ENCODE data around the gene PHF24.

The PHF24 gene

GRCh38 chr9:34964458-34964857 is 6.4 kb downstream of the PHF24 start:
- DNase-seq (ENCODE audit: low read depth) = no peak
- no peak overlapping the region for H3K4me3 ChIP-seq (ENCODE audit: control insufficient read depth, low read depth, low read length)
- no peak for TF ChIP-seq CTCF (IDR thresholded peaks at IDR 0.05; ENCODE audit: control insufficient read depth, insufficient read depth, low read depth, low read length, missing control alignments)

GRCh38 chr9:34971146-34971811 is 13.2 kb downstream of the PHF24 start:
- no peak overlapping the region for H3K4me3 ChIP-seq (ENCODE audit: control insufficient read depth, low read depth, low read length)
- TF ChIP-seq CTCF (IDR thresholded peaks at IDR 0.05; ENCODE audit: control insufficient read depth, insufficient read depth, low read depth, low read length, missing control alignments) = no peak
- DNase-seq (ENCODE audit: low read depth) = no peak

- no peak overlapping the region for H3K4me3 ChIP-seq (ENCODE audit: control insufficient read depth, low read depth, low read length)
- no peak for TF ChIP-seq CTCF (IDR thresholded peaks at IDR 0.05; ENCODE audit: control insufficient read depth, insufficient read depth, low read depth, low read length, missing control alignments)
- DNase-seq (ENCODE audit: low read depth) = no peak
Observed at GRCh38 chr9:34974664-34975063, 16.6 kb downstream of the PHF24 start.

GRCh38 chr9:34976441-34976840 is 18.4 kb downstream of the PHF24 start:
- H3K4me3 ChIP-seq (ENCODE audit: control insufficient read depth, low read depth, low read length) = no peak overlapping the region
- no peak for TF ChIP-seq CTCF (IDR thresholded peaks at IDR 0.05; ENCODE audit: control insufficient read depth, insufficient read depth, low read depth, low read length, missing control alignments)
- DNase-seq (ENCODE audit: low read depth) = no peak

- no peak for TF ChIP-seq CTCF (IDR thresholded peaks at IDR 0.05; ENCODE audit: control insufficient read depth, insufficient read depth, low read depth, low read length, missing control alignments)
- no peak overlapping the region for H3K4me3 ChIP-seq (ENCODE audit: control insufficient read depth, low read depth, low read length)
- DNase-seq (ENCODE audit: low read depth) = no peak
Observed at GRCh38 chr9:34976992-34977391, 18.9 kb downstream of the PHF24 start.

- no peak for DNase-seq (ENCODE audit: low read depth)
- no peak for TF ChIP-seq CTCF (IDR thresholded peaks at IDR 0.05; ENCODE audit: control insufficient read depth, insufficient read depth, low read depth, low read length, missing control alignments)
- H3K4me3 ChIP-seq (ENCODE audit: control insufficient read depth, low read depth, low read length) = no peak overlapping the region
Observed at GRCh38 chr9:34980181-34980761, 22.2 kb downstream of the PHF24 start.

Data from AG09309 (cell line).